ENCODE measurements around the gene PALLD.

- TF ChIP-seq CTCF (optimal IDR thresholded peaks at IDR 0.05 in 1 of 3, IDR thresholded peaks at IDR 0.05 in 1 of 3, conservative IDR thresholded peaks at IDR 0.05 in 1 of 3; ENCODE audit: extremely low read depth in 1 of 3, insufficient read depth in 2 of 3, low read length in 3 of 3): peak in 1 of 3 experiments; percentile 26
- TF ChIP-seq EZH2 (IDR thresholded peaks at IDR 0.05; ENCODE audit: low read length): no peak
Measured at GRCh38 chr4:168514249-168514852, 17.5 kb downstream of the PALLD start.

Measured in keratinocyte (primary cell).